HCT116 (cell line): Measurements from ENCODE around the gene INS.

Experiments used
- CTCF ChIP-seq, 3 experiments: fragments of 200-600 bp in 1 of 3; sonication (generic) in 1 of 3; IDR thresholded peaks in 2 of 3; conservative IDR thresholded peaks in 1 of 3; 2 replicates each; pipeline ENCODE4 v1.5.1; 2012 to 2017; ENCODE audit warnings: low read depth in 2 of 3, low read length in 2 of 3, antibody characterized with exemption in 1 of 3, borderline replicate concordance in 1 of 3, control low read depth in 1 of 3, mild to moderate bottlenecking in 1 of 3, mixed read lengths in 1 of 3, mixed run types in 1 of 3, moderate library complexity in 1 of 3; ENCODE audit not compliant: insufficient read depth in 1 of 3
- ELF1 ChIP-seq: IDR thresholded peaks from 2 replicates; pipeline ENCODE4 v1.6.1; 2012; ENCODE audit warnings: low read depth, borderline replicate concordance
- EZH2 ChIP-seq: fragments of 200-600 bp; sonication (generic); IDR thresholded peaks from 2 replicates; pipeline ENCODE4 v1.6.1; 2017; ENCODE audit warnings: antibody characterized with exemption, mixed run types
- MAX ChIP-seq: IDR thresholded peaks from 2 replicates; pipeline ENCODE4 v1.6.1; 2012
- POLR2A ChIP-seq: IDR thresholded peaks from 2 replicates; pipeline ENCODE4 v1.7.0; 2011; ENCODE audit warnings: borderline replicate concordance; ENCODE audit not compliant: insufficient read depth, insufficient read length; ENCODE audit errors: extremely low read depth
- POLR2AphosphoS5 ChIP-seq: IDR thresholded peaks from 2 replicates; pipeline ENCODE4 v1.6.1; 2011; ENCODE audit warnings: mild to moderate bottlenecking, low read depth, low read length, moderate library complexity
- SP1 ChIP-seq: IDR thresholded peaks from 2 replicates; pipeline ENCODE4 v1.6.1; 2012; ENCODE audit warnings: low read depth
- YY1 ChIP-seq: IDR thresholded peaks from 2 replicates; pipeline ENCODE4 v1.6.1; 2011; ENCODE audit warnings: low read length, low read depth, moderate library complexity, mild to moderate bottlenecking; ENCODE audit not compliant: insufficient replicate concordance; ENCODE audit errors: extremely low read depth
- ZBTB33 ChIP-seq: IDR thresholded peaks from 2 replicates; pipeline ENCODE4 v1.6.1; 2011; ENCODE audit warnings: mild to moderate bottlenecking, low read length, moderate library complexity; ENCODE audit not compliant: insufficient replicate concordance; ENCODE audit errors: extremely low read depth
- ZNF274 ChIP-seq: fragments of 200-500 bp; sonication (Bioruptor generic); IDR thresholded peaks from 2 replicates; pipeline ENCODE4 v1.6.1; 2014; ENCODE audit warnings: mild to moderate bottlenecking, low read depth, low read length, inconsistent platforms

- TF ChIP-seq EZH2, result no peak
- no peak for TF ChIP-seq POLR2A
- no peak for TF ChIP-seq MAX
- TF ChIP-seq CTCF (IDR thresholded peaks at IDR 0.05 in 2 of 3, conservative IDR thresholded peaks at IDR 0.05 in 1 of 3; ENCODE audit: borderline replicate concordance in 1 of 3, insufficient read depth in 1 of 3, low read depth in 2 of 3, low read length in 2 of 3), result no peak
- TF ChIP-seq SP1, result no peak
- TF ChIP-seq ZNF274, result no peak
- no peak for TF ChIP-seq YY1
- no peak for TF ChIP-seq POLR2AphosphoS5
- TF ChIP-seq ZBTB33, result no peak
- TF ChIP-seq ELF1, result no peak
Measured at GRCh38 chr11:2140411-2141400, 20.3 kb downstream of the INS start.
